Stimulated activated CD4-positive, alpha-beta T cell treated with anti-CD3 and anti-CD28 coated beads, Interleukin-4, amount 100 ng/mL, for 1 hour (primary cell): ENCODE data around the gene ATP13A3.

ENCODE experiments used
- DNase-seq: peaks from one replicate; pipeline ENCODE4 v3.0.0-alpha.2; 2020

The ATP13A3 gene

DNA sequence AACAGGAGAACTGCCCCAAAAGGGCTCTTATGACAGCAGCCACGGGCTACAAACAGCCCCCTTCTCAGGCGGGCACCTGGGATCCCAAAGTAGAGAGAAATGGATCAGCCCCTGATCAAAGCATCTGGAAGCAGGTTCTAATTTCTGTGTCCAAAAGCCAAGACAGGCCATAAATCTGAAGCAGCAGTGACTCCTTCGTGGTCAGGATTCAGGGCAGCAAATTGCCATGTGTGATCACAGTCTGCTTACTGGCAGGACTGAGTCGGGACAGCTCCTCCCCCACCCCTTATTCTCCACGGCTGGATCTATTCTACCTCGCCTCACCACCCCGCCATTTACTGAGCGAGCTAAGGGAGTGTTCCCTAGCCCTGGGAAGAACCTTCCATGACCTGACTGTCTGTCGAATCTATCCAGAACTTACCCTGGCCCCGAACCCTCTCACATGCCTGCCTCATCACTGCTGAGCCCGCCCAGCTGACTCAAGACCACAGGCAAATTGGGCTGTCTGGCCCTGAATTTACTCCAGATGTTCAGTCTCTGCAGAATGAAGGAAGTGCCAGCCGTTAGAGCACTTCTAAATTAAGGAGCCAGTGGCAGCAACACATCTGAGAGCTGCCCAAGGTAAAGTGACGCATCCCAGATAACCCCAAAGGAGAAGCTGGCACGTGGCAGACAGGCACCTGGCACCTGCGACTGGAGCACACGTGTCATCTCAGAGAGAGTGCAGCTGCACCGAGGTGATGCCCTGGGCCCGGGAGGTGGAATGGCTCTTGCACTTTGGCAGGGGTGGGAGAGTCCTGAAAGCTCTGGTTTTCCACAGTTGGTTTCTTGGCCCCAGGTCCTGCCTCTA, 118.6 kb downstream of the ATP13A3 start:
- no peak for DNase-seq

DNA sequence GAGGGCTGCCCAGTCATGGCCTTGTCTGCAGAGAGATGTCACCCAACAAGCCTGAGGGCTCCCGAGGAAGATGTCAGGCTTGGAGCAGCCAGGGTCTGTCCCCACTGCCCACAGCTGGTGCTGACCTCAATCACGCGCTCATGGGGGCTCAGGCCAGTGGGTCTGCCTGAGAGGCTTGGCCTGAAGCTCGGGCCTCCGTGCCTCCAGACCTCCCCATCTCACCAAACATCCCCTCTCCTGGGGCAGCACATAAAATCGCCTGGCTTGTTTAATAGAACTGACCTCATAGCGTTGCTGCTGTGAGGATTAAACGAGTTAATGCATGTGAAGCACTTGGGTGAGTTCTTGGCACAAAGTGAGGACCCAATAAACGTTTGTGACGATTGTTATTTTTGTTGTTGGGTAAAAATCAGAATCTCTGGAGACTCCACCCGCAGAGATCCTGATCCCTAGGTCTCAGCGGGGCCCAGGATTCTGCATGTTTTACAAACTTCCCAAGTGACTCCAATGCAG, 120.8 kb downstream of the ATP13A3 start:
- no peak for DNase-seq

DNA sequence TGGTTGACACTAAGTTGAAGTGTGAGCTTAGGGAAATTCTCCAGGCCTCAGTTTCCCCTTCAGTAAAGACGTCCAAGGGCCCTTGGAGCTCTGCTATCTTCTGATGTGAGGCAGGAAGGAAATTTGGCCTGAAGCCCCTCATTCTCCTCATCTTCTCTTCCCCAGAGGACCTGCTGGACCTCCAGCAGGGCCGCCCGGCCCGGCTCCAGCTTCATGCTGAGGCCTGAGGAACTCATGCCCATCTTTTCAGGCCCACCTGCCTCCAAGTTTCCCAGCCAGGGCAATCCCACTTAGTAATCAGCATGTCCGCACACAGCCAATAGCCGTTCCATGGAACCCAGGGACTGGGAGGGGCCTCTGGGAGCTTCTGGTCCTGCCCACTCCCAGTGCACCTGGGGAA, 121.3 kb downstream of the ATP13A3 start:
- no peak for DNase-seq

DNA sequence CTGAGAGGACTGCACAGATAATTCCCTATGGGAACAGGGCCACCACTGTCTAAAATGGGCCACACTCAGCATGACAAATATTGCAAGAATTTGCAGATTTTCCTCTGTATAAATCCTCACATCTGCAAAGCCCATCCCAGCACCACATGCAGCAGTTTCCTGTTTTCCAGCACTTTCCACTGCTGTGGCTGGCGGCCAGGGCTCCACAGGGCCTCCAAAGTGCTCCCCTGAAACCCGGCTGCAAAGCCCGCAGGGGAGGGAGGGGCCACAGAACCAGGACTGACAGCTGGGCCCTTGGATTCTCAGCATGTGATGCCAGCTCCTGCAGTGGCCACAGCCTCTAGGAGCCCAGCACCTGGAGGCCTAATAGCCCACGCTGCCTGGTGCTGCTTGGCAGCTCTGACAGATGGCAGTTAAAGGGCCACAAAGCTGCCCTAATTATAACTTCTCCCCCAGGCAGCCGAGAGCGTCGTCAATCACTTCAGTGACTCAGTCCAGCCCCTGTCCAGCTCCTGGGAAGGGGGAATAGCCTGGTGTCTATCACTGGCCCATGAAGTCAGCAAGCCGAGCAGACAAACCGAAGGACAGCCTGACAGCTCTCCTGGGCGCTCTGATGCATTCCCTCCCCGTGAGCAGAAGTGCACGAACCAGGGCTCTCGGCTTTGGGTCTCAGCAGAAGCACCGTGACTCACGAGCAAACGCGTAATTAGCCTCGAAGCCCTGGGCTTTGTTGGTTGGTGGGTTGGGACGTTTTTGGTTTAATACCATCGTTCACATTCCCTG, 122.0 kb downstream of the ATP13A3 start:
- no peak for DNase-seq

DNA sequence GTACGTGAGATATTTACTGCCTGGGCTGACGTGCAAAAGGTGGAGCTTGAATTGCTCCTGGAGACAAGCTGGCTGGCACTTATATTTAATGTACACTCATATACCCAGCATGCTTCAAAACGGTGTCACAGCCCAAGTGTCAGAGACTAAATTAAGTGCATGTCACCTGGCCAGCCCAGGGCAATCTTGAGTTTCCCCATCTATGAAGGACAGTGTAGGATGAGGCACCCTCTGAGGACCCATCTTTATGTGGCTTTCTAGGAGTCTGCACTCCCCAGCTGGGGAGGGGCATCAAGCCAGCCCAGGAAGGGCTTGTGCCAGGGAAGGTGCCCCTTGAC, 122.5 kb downstream of the ATP13A3 start:
- DNase-seq = no peak

DNA sequence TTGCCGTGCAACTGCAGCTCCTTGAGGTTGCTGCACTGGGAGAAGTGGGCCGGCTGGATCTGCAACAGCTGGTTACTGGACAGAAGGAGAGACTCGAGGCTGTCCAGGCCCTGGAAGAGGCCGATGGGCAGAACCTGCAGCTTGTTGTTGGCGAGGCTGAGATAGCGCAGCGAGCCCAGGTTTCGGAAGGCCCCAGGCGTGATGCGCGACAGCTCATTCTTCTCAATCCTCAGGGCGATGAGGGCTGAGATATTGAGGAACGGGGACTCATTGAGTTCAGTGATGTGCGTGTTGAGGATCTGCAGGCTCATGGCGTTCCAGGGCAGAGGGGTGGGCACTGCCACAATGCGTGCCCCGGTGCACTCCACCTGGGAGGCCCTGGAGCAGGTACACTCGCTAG, 126.2 kb downstream of the ATP13A3 start:
- DNase-seq = no peak

DNA sequence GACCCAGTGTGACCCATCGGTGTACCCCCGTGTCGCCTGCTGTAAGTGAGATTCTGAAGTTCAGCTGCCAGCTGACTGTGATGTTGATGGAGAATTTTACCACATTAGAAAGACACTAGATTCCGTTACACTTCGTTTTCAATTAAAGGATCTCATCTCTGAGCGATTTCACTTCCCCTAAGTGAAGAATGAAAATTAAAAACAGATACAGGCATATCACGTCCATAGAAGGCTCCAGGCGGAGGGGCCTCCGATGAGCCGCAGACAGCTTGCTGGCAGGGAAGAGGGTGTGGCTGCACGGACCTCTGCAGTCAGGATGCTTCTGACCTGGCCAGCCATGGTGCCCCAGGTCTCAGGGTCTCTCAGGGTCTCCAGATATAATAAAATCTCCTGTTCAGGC, 129.1 kb downstream of the ATP13A3 start:
- no peak for DNase-seq

DNA sequence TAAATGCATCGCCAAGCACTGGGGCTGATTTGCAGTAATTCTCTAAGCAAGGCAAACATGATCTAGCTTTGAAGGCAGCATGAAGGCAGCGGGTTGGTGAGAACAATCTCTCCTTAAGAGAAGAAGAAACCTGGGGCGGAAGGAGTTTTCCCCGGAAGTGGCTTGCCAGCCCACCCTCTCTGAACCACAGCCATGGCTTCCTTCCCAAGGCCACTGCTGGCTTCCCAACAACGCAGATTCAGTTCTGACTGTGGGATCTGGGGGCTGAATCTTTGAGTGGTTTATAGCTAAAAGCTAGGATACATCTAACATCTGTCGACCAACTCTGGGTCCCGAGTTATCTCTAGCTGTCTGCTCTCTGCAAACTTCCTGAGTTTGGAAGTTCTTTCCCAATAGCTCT, 131.4 kb downstream of the ATP13A3 start:
- DNase-seq = no peak

DNA sequence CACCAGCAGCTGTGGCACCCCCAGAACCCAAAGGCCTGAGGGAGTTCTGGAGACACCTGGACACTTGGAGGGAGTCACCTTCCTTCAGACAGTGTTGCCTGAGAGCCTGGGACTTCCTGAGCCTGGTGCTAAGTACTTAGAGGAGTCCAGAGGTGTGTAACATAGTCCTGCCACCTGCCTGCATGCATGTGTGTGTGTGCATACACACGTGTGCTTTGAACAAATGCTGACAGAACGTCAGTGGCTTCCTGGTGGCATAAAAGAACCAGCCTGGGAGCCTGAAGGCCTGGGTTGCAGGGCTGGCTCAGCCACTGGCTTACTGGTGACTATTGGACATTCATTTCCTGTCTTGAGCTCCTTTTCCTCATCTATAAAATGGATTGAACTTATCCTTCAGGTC, 132.5 kb downstream of the ATP13A3 start:
- DNase-seq = no peak
